H1 (cell line): ENCODE data around the gene ADAMTS16. TPM values are rescaled to one million over a fixed set of nuclear protein-coding genes. Genes with fewer than 3 reads are reported as not detected.

ENCODE experiments used
- CTCF ChIA-PET: fragments of 300-600 bp; sonication (Branson Sonifier 250); formaldehyde crosslinking; loops from one replicate; lab custom pipeline; 2021; ENCODE audit not compliant: partially characterized antibody; lab: Charles Lee
- POLR2A ChIA-PET: fragments of 300-600 bp; sonication (Branson Sonifier 250); formaldehyde crosslinking; loops from one replicate; lab custom pipeline; 2021; ENCODE audit warnings: inconsistent platforms; ENCODE audit not compliant: partially characterized antibody; lab: Charles Lee
- DNase-seq, 2 experiments: peaks; one replicate each; pipeline versions ENCODE4 v3.0.0 to v3.0.0-alpha.2; 2010 to 2022; ENCODE audit warnings: low spot score in 2 of 2, low read depth in 1 of 2, mixed read lengths in 1 of 2
- FAIRE-seq: peaks from 2 replicates; lab custom pipeline; 2011; peaks lifted over from hg19 to GRCh38; lab: Jason Lieb, UNC
- H2AFZ ChIP-seq: 2 replicates; pipeline ENCODE4 v1.8.1; 2012; ENCODE audit warnings: low read length, inconsistent platforms
- H2AK5ac ChIP-seq: 2 replicates; pipeline ENCODE4 v1.6.1; 2013; ENCODE audit warnings: low read depth, low read length
- H2BK120ac ChIP-seq: replicated peaks from 2 replicates; pipeline ENCODE3; 2013; ENCODE audit warnings: low read depth, low read length, inconsistent platforms
- H2BK12ac ChIP-seq: 2 replicates; pipeline ENCODE4 v1.6.1; 2013; ENCODE audit warnings: low read depth, low read length
- H2BK15ac ChIP-seq: 2 replicates; pipeline ENCODE4 v1.6.1; 2013; ENCODE audit warnings: low read length
- H2BK20ac ChIP-seq: 2 replicates; pipeline ENCODE4 v1.6.1; 2013; ENCODE audit warnings: low read length
- H2BK5ac ChIP-seq: 2 replicates; pipeline ENCODE4 v1.6.1; 2013; ENCODE audit warnings: low read depth, low read length
- H3K14ac ChIP-seq: 2 replicates; pipeline ENCODE4 v1.6.1; 2013; ENCODE audit warnings: inconsistent platforms; ENCODE audit not compliant: insufficient read length
- H3K18ac ChIP-seq: 2 replicates; pipeline ENCODE4 v1.6.1; 2013; ENCODE audit warnings: low read length; ENCODE audit errors: extremely low read depth
- H3K23ac ChIP-seq: 2 replicates; pipeline ENCODE4 v1.6.1; 2013; ENCODE audit warnings: inconsistent platforms; ENCODE audit not compliant: insufficient read length
- H3K23me2 ChIP-seq: 2 replicates; pipeline ENCODE4 v1.6.1; 2013; ENCODE audit warnings: low read depth, low read length
- H3K27ac ChIP-seq: 2 replicates; pipeline ENCODE4 v1.6.1; 2011; ENCODE audit warnings: low read depth, low read length, inconsistent platforms
- H3K27me3 ChIP-seq, 4 experiments: replicated peaks in 1 of 4; 1 replicate in 1 of 4; 2 replicates in 3 of 4; pipeline versions ENCODE4 v1.6.1 to v1.8.1; 2011 to 2013; ENCODE audit warnings: low read length in 3 of 4, mild to moderate bottlenecking in 3 of 4, inconsistent platforms in 2 of 4, mixed read lengths in 2 of 4, moderate library complexity in 1 of 4; ENCODE audit not compliant: control insufficient read depth in 3 of 4, insufficient read depth in 3 of 4; ENCODE audit errors: extremely low read depth in 1 of 4
- H3K36me3 ChIP-seq, 4 experiments: 2 replicates each; pipeline versions ENCODE4 v1.6.1 to v1.8.1; 2011 to 2013; ENCODE audit warnings: mild to moderate bottlenecking in 4 of 4, low read length in 3 of 4, moderate library complexity in 2 of 4, control low read depth in 1 of 4, inconsistent platforms in 1 of 4; ENCODE audit not compliant: insufficient read depth in 4 of 4, control insufficient read depth in 2 of 4
- H3K4ac ChIP-seq: replicated peaks from 2 replicates; pipeline ENCODE3; 2013; ENCODE audit warnings: low read length, low read depth, mixed read lengths, inconsistent platforms; ENCODE audit not compliant: insufficient read length
- H3K4me1 ChIP-seq, 4 experiments: replicated peaks in 1 of 4; 1 replicate in 1 of 4; 2 replicates in 3 of 4; pipeline versions ENCODE4 v1.6.1 to v1.8.1; 2011 to 2013; ENCODE audit warnings: low read length in 3 of 4, inconsistent platforms in 2 of 4, mixed read lengths in 1 of 4; ENCODE audit not compliant: insufficient read depth in 4 of 4, control insufficient read depth in 3 of 4
- H3K4me2 ChIP-seq, 2 experiments: 2 replicates each; pipeline versions ENCODE4 v1.6.1 to v1.8.1; 2011 to 2013; ENCODE audit warnings: low read depth in 2 of 2, low read length in 2 of 2, control low read depth in 1 of 2, inconsistent platforms in 1 of 2, mild to moderate bottlenecking in 1 of 2; ENCODE audit not compliant: insufficient read depth in 1 of 2
- H3K4me3 ChIP-seq, 4 experiments: fragments of 200-600, 300-600 bp in 1 of 4; sonication (generic), shearing (Covaris generic), sonication (Bioruptor Twin) in 1 of 4; 2 replicates each; pipeline versions ENCODE4 v1.5.1 to v1.8.1; 2011 to 2016; ENCODE audit warnings: low read length in 4 of 4, low read depth in 3 of 4, control low read depth in 2 of 4, inconsistent platforms in 2 of 4, mild to moderate bottlenecking in 2 of 4, mixed read lengths in 1 of 4, moderate library complexity in 1 of 4; ENCODE audit not compliant: insufficient read depth in 2 of 4; ENCODE audit errors: extremely low read depth in 1 of 4
- H3K56ac ChIP-seq: replicated peaks from 2 replicates; pipeline ENCODE3; 2013; ENCODE audit warnings: low read depth, mild to moderate bottlenecking, mixed read lengths, low read length, inconsistent platforms; ENCODE audit not compliant: insufficient read length
- H3K79me1 ChIP-seq: 2 replicates; pipeline ENCODE4 v1.6.1; 2013; ENCODE audit warnings: low read depth, low read length, control low read depth
- H3K79me2 ChIP-seq, 2 experiments: 2 replicates each; pipeline versions ENCODE4 v1.6.1 to v1.8.1; 2012 to 2013; ENCODE audit warnings: low read length in 2 of 2, mild to moderate bottlenecking in 2 of 2, inconsistent platforms in 1 of 2; ENCODE audit not compliant: insufficient read depth in 2 of 2, control insufficient read depth in 1 of 2
- H3K9ac ChIP-seq, 4 experiments: replicated peaks in 1 of 4; 1 replicate in 1 of 4; 2 replicates in 3 of 4; pipeline versions ENCODE4 v1.6.1 to v1.8.1; 2011 to 2013; ENCODE audit warnings: low read depth in 3 of 4, low read length in 3 of 4, control low read depth in 2 of 4, mild to moderate bottlenecking in 2 of 4, moderate library complexity in 2 of 4, inconsistent platforms in 1 of 4; ENCODE audit errors: extremely low read depth in 1 of 4
- H3K9me3 ChIP-seq, 2 experiments: 2 replicates each; pipeline versions ENCODE4 v1.6.1 to v1.8.1; 2012 to 2013; ENCODE audit warnings: mild to moderate bottlenecking in 2 of 2, moderate library complexity in 2 of 2, control low read depth in 1 of 2, inconsistent platforms in 1 of 2, low read depth in 1 of 2, low read length in 1 of 2, mixed read lengths in 1 of 2; ENCODE audit not compliant: insufficient read depth in 2 of 2
- H4K20me1 ChIP-seq, 2 experiments: replicated peaks in 1 of 2; 2 replicates each; pipeline versions ENCODE3 to v1.8.1; 2011 to 2013; ENCODE audit warnings: inconsistent platforms in 2 of 2, low read length in 2 of 2, mild to moderate bottlenecking in 1 of 2; ENCODE audit not compliant: insufficient read depth in 2 of 2, control insufficient read depth in 1 of 2
- H4K5ac ChIP-seq: 2 replicates; pipeline ENCODE4 v1.6.1; 2013; ENCODE audit warnings: low read length, low read depth, mixed read lengths, inconsistent platforms; ENCODE audit not compliant: insufficient read length
- H4K8ac ChIP-seq: 2 replicates; pipeline ENCODE4 v1.8.0; 2013; ENCODE audit warnings: mild to moderate bottlenecking, moderate library complexity, low read length, inconsistent platforms; ENCODE audit not compliant: insufficient read depth; ENCODE audit errors: extremely low read depth
- H4K91ac ChIP-seq: replicated peaks from 2 replicates; pipeline ENCODE3; 2013; ENCODE audit warnings: low read length, mixed read lengths, inconsistent platforms; ENCODE audit not compliant: insufficient read length
- ASH2L ChIP-seq: fragments of 200-600, 300-600 bp; sonication (generic); IDR thresholded peaks from one replicate; pipeline ENCODE4 v1.7.1; 2017; ENCODE audit warnings: low read length
- BACH1 ChIP-seq: IDR thresholded peaks from 2 replicates; pipeline ENCODE4 v1.6.1; 2012; ENCODE audit warnings: low read length, improper control_type of control experiment
- CBX5 ChIP-seq: fragments of 300-800, 300-1000 bp; sonication (generic); IDR thresholded peaks from 2 replicates; pipeline ENCODE4 v1.7.1; 2016; ENCODE audit warnings: antibody characterized with exemption, low read length, low read depth
- CBX8 ChIP-seq: fragments of 300-800, 300-1000 bp; sonication (generic); IDR thresholded peaks from 2 replicates; pipeline ENCODE4 v1.7.1; 2016; ENCODE audit warnings: low read depth, low read length, borderline replicate concordance
- CEBPB ChIP-seq: IDR thresholded peaks from 2 replicates; pipeline ENCODE4 v1.6.1; 2012; ENCODE audit warnings: low read depth, low read length
- CTCF ChIP-seq, 3 experiments: IDR thresholded peaks; 1 replicate in 2 of 3; 2 replicates in 1 of 3; pipeline versions ENCODE4 v1.5.1 to v1.6.1; 2011; ENCODE audit warnings: low read length in 3 of 3, mild to moderate bottlenecking in 3 of 3, inconsistent platforms in 2 of 3, low read depth in 1 of 3, moderate library complexity in 1 of 3; ENCODE audit not compliant: insufficient read depth in 1 of 3; ENCODE audit errors: control extremely low read depth in 1 of 3
- E2F6 ChIP-seq: IDR thresholded peaks from 2 replicates; pipeline ENCODE4 v1.6.1; 2012; ENCODE audit warnings: inconsistent platforms
- JUND ChIP-seq: IDR thresholded peaks from 2 replicates; pipeline ENCODE4 v1.6.1; 2011; ENCODE audit warnings: mild to moderate bottlenecking, improper control_type of control experiment, low read length
- NRF1 ChIP-seq: IDR thresholded peaks from 2 replicates; pipeline ENCODE4 v1.6.1; 2011; ENCODE audit warnings: mild to moderate bottlenecking, low read depth, low read length, improper control_type of control experiment
- POU5F1 ChIP-seq: IDR thresholded peaks from 2 replicates; pipeline ENCODE4 v1.6.1; 2011; ENCODE audit warnings: low read depth, mild to moderate bottlenecking, low read length, moderate library complexity
- RBBP5 ChIP-seq: IDR thresholded peaks from 2 replicates; pipeline ENCODE4 v1.7.1; 2012; ENCODE audit warnings: low read depth, mild to moderate bottlenecking, inconsistent platforms, low read length, moderate library complexity, borderline replicate concordance
- TEAD4 ChIP-seq: IDR thresholded peaks from 2 replicates; pipeline ENCODE4 v1.6.1; 2012; ENCODE audit warnings: low read depth, low read length, inconsistent platforms, mixed read lengths
- WGBS, 2 experiments: shearing (Covaris generic) in 1 of 2; methylation state at CpG; one replicate each; pipeline versions ENCODE4 v1.1.6 to v1.1.7; 2013 to 2015; ENCODE audit warnings: low lambda C conversion rate in 2 of 2, mixed read lengths in 2 of 2, inconsistent platforms in 1 of 2, low coverage in 1 of 2, missing lambda C conversion rate in 1 of 2; ENCODE audit not compliant: insufficient replicate concordance in 2 of 2, insufficient coverage in 1 of 2, insufficient read length in 1 of 2; ENCODE audit errors: extremely low coverage in 1 of 2, missing lambda C conversion rate in 1 of 2; 5-methylcytosine and 5-hydroxymethylcytosine counted together
- polyA plus RNA-seq, 7 experiments: library from polyadenylated mRNA; depleted of rRNA in 3 of 7; stranded (reverse) in 5 of 7; unstranded in 2 of 7; fragments of >200 nt in 5 of 7; fragments of 200-250 nt in 2 of 7; gene quantifications; 1 replicate in 5 of 7; 2 replicates in 1 of 7; 4 replicates in 1 of 7; pipeline versions ENCODE4 v1.2.1 to v1.2.3, GENCODE V29; 2011 to 2013; ENCODE audit warnings: missing spikeins in 2 of 7, mixed read lengths in 2 of 7
- total RNA-seq: library from RNA; stranded (reverse); fragmentation: NEBNext Ultra II Directional; extraction: Animal tissue kit (Norgen Biotek cat#: 25700); gene quantifications from 2 replicates; pipeline ENCODE4 v1.2.1, GENCODE V29; 2021

The ADAMTS16 gene
- total and polyA plus RNA-seq, 2 of the 8 experiments (the other 6 are each of a cell fraction or from before 2014, with no cell fraction given): 3.7 to 16.0 TPM

- Histone ChIP-seq H3K4me3 (no peak overlapping the region), H3K4me1 (peaks cover 0 to 14% (median 5%) of the 10 kb centered on the region in 4 experiments; a peak in 5 of 7 replicates), H4K8ac (no peak overlapping the region), H2BK12ac (no peak overlapping the region), H3K18ac (no peak overlapping the region), H2AK5ac (no peak overlapping the region), H3K9me3 (no peaks in the 10 kb centered on the region), H3K14ac (no peak overlapping the region), H4K5ac (no peak overlapping the region), H2BK20ac (no peak overlapping the region), H3K36me3 (no peaks in the 10 kb centered on the region), H2AFZ (no peak overlapping the region), H2BK5ac (no peak overlapping the region), H3K23me2 (no peaks in the 10 kb centered on the region), H3K56ac (no peak overlapping the region), H3K4me2 (no peak overlapping the region), H4K20me1 (no peaks in the 10 kb centered on the region), H3K4ac (no peak overlapping the region), H3K27me3 (no peaks in the 10 kb centered on the region), H2BK15ac (no peak overlapping the region), H3K23ac (no peak overlapping the region), H2BK120ac (no peak overlapping the region), H3K9ac (no peak overlapping the region), H4K91ac (no peak overlapping the region), H3K27ac (no peak overlapping the region), H3K79me1 (no peaks in the 10 kb centered on the region), H3K79me2 (no peaks in the 10 kb centered on the region)
- ChIA-PET CTCF (interaction anchor here (0.9 kb wide), 1 partner anchor 21 kb away, joined by 3 read pairs; no protein-coding TSS in a partner anchor), POLR2A (interaction anchor here (1.7 kb wide), 1 partner anchor 10 kb away, joined by 3 read pairs; no protein-coding TSS in a partner anchor)
- 84% methylated on average over 3 of the region's 3 CpGs; no CpG with 5 or more reads in 1 of the 2 experiments for WGBS, 2 experiments
- FAIRE-seq: no peak
- TF ChIP-seq JUND (no peak), BACH1 (no peak), CBX8 (no peak), POU5F1 (no peak), TEAD4 (no peak), RBBP5 (no peak), NRF1 (no peak), CTCF (IDR thresholded peaks at IDR 0.05; ENCODE audit: control extremely low read depth in 1 of 3, insufficient read depth in 1 of 3, low read depth in 1 of 3, low read length in 3 of 3) (no peak), ASH2L (no peak), E2F6 (no peak), CEBPB (no peak), CBX5 (no peak)
- DNase-seq: no peak
Observed at GRCh38 chr5:5314166-5314565, 174.0 kb downstream of the ADAMTS16 start.
